GM19035 (cell line): ENCODE data around the gene SBK2.

Experiments
- ATAC-seq: cut with Tn5 transposase; IDR thresholded peaks from one replicate; pipeline ENCODE4 v1.9.1; 2021; ENCODE audit not compliant: unreplicated experiment

The SBK2 gene

GRCh38 chr19:55554741-55555152 is 17.8 kb upstream of the SBK2 start:
- ATAC-seq, result no peak

GRCh38 chr19:55554302-55554701 is 17.4 kb upstream of the SBK2 start:
- ATAC-seq, result no peak

DNA sequence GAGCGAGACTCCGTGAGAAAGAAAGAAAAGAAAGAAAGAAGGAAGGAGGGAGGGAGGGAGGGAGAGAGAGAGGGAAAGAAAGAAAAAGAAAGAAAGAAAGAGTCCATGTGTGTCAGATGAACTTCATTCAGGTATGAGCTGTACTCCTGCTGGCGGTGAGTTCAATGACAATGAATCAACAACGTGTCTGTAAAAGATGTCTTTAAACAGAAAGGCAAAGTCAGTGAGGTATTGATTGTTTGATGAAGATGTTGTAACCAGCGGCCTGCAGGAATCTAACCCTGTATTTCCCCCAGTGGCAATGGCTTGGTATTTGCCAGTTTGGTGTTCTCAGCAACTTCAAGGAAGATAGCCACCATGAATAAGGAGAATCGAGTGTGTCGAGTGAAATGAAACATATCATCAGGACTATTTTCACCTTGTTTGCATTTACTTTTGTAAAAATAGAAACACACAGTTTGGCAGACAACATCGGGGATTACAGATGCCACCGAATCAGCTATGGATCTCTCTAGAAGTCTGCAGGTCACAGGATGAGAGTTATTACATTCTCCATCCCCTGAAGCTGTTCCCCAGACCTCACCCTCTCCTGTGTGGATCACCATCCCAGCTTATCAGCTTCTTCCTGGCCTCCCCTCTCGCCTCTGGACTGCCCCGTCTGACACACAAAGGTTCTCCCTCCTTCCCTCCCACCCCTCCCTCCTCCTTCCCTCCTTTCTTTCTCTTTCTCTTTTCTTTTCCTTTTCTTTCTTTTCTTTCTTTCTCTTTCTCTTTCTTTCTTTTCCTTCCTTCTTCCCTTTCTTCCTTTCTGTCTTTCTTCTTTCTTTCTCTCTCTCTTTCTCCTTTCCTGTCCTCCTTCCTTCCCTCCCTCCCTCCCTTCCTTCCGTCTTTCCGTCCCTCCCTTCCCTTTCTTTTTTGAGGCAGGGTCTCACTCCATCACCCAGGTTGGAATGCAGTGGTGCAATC is 16.6 kb upstream of the SBK2 start:
- no peak for ATAC-seq

- ATAC-seq, result no peak
Observed at GRCh38 chr19:55552620-55553019, 15.7 kb upstream of the SBK2 start.

- no peak for ATAC-seq
Observed at GRCh38 chr19:55552206-55552605, 15.3 kb upstream of the SBK2 start.

GRCh38 chr19:55550321-55550650 is 13.4 kb upstream of the SBK2 start:
- ATAC-seq, result no peak

- ATAC-seq, result no peak
Observed at GRCh38 chr19:55549500-55550320, 12.8 kb upstream of the SBK2 start.

DNA sequence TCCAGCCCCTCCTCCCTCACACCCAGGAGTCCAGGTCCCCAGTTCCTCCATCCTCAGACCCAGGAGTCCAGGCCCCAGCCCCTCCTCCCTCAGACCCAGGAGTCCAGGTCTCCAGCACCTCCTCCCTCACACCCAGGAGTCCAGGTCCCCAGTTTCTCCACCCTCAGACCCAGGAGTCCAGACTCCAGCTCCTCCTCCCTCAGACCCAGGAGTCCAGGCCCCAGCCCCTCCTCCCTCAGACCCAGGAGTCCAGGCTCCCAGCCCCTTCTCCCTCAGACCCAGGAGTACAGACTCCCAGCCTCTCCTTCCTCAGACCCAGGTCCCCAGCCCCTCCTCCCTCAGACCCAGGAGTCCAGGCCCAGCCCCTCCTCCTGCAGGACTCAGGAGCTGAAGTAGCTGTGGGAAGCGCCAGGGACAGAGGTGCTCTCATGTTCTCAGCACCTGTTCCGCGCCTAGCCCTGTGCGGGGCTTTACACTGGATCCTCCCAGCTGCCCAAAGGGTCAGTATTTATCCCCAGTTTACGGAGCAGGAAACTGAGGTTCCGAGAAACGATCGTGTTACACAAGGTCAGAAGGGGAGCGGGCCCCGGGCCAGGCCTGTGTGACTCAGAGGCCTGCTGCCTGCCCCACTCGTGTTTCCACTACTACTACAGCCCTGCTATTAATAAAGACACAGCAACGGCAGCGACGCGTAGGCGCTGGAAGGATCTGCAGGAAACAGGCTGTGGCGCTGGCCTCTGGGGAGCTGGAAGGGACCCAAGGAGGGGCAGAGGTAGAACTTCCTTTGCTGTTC is 10.1 kb upstream of the SBK2 start:
- ATAC-seq, result no peak

- no peak for ATAC-seq
Observed at GRCh38 chr19:55546011-55546410, 9.1 kb upstream of the SBK2 start.

- no peak for ATAC-seq
Observed at GRCh38 chr19:55545443-55545842, 8.5 kb upstream of the SBK2 start, which contains the start of gene SBK3. Gene SBK3 (minus strand): TSS chr19:55545543. CDS start chr19:55545543, 0 bp downstream.

GRCh38 chr19:55544776-55545439 is 8.0 kb upstream of the SBK2 start:
- no peak for ATAC-seq

GRCh38 chr19:55544014-55544413 is 7.1 kb upstream of the SBK2 start:
- ATAC-seq, result no peak

DNA sequence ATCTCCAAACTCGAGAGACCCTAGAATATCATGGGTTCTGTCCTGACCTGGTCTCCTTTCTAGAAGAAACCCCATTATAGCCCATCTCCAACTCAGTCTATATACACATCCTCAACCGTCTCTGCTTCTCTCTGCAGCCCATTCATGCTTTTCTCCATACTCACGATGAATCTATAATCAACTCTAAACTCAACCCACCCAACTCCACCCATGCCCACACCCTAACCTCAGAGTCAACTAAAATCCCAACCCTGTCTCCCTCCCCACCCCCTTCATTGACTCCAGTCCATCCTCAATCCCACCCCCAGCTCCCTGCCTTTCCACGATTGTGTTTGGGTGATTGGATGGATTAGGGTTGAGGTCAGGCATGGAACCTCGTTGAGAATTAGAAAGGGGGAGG is 6.6 kb upstream of the SBK2 start:
- ATAC-seq, result no peak

DNA sequence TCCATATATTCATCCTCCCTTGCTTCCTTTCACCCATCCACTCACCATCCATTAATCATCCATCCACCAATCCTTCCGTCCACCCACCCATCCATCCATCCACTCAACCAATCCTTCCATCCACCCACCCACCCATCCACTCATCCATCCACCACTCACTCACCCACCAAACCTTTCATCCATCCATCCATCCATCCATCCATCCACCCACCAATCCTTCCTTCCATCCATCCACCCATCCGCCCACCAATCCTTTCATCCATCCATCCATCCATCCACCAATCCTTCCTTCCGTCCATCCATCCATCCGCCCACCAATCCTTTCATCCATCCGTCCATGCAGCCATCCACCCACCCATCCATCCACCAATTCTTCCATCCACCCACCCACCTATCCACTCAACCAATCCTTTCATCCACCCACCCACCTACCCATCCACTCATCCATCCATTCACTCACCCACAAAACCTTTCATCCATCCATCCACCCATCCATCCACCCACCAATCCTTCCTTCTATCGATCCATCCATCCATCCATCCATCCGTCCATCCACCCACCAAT is 5.4 kb upstream of the SBK2 start:
- no peak for ATAC-seq

DNA sequence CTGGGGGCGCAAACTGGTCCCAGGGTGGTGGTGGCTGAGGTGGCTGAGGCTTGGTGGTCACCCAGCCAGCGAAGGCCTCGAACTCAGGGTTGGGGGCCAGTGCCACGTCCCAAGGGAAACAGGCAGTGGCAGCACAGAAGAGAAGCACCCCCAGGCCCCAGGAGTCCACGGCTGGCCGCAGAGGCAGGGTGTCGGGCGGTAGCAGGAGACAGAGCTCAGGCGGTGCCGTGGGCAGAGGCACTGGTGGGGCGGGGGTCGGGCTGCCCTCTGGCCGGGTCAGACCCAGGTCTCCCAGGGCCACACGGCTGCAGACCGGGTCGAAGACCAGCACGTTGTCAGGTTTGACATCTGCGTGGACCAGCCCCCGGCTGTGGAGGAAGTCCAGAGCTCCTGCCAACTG is 4.2 kb upstream of the SBK2 start:
- no peak for ATAC-seq

- ATAC-seq, result no peak
Observed at GRCh38 chr19:55540619-55541018, 3.7 kb upstream of the SBK2 start.

DNA sequence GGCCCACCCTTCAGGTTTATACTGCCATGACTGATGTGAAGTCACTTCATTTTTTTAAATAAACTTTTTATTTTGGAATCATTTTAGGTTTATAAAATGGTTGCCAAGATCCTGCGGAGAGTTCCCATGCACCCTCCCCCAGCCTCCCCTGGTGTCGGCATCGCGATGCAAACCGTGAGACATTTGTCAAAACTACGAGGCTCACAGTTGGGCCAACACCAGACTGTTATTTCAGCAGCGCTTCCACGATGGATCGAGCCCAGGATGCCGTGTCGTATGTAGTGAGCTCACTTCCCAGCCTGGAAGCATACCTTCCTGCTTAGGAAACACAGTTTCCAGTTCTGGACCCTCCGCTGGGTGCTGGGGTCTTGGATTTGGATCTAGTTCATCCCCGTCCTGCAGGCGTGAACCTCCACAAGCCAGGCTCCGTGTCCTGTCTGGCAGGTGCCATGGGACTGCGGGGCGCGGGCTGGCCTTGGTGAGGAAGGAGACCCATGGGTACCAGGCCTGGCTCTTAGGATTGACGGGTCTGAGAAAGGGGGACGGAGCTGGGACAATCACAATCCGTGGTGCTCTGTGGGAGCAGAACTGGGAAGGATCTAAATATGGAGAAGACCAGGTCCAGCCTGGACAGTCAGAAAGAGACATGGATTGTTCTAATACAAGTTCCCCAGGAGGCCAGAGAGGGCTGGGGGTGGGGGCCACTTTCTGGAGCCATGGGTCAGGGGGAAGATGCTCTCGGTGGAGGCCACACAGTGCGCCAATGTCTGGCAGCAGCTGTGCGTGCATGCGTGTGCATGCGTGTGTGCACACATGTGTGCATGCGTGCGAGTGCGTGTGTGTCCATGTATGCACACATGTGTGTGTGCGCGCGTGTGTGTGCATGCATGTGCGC is 2.4 kb upstream of the SBK2 start:
- ATAC-seq, result no peak

DNA sequence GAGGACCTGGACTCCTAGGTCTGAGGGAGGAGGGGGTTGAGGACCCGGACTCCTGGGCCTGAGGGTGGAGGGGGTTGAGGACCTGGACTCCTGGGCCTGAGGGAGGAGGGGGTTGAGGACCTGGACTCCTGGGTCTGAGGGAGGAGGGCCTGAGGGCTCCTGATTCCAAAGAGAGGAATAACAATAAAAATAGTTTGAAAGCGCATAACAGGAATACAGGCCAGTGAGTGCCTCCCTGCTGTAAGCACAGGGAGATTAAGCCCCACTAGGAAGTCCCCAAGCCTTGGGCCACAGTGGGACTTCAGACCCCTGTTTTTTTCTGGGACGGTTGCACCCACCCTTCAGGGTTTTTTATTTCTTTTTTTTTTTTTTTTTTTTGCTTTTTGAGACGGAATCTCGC is 1.2 kb upstream of the SBK2 start:
- ATAC-seq, result no peak

GRCh38 chr19:55537741-55538111 is 793 bp upstream of the SBK2 start:
- no peak for ATAC-seq
